Testis (tissue), 3 donors: ENCODE results near the gene FBXL15. TPM values are rescaled to one million over a fixed set of nuclear protein-coding genes. Genes with fewer than 3 reads are reported as not detected.
A peak's percentile ranks its signal among the peaks of the same experiment; 100 is the strongest.

Experiments
- DNase-seq: peaks from one replicate; pipeline ENCODE4 v3.0.0-alpha.2; 2019
- H3K27ac ChIP-seq, 2 donors: fragments of 200-600 bp; sonication (generic); one replicate each; pipeline ENCODE4 v1.5.1; 2019
- H3K27me3 ChIP-seq: fragments of 200-600 bp; sonication (generic); one replicate; pipeline ENCODE4 v1.5.1; 2019
- H3K36me3 ChIP-seq: fragments of 200-600 bp; sonication (generic); one replicate; pipeline ENCODE4 v1.5.1; 2017; ENCODE audit warnings: low read depth; ENCODE audit errors: missing control alignments
- H3K4me1 ChIP-seq: fragments of 200-600 bp; sonication (generic); one replicate; pipeline ENCODE4 v1.5.1; 2019
- H3K4me3 ChIP-seq, 2 donors: fragments of 200-600 bp; sonication (generic); one replicate each; pipeline ENCODE4 v1.5.1; 2017 to 2019
- H3K9me3 ChIP-seq: fragments of 200-600 bp; sonication (generic); one replicate; pipeline ENCODE4 v1.5.1; 2017
- POLR2A ChIP-seq: fragments of 450-650 bp; IDR thresholded peaks from one replicate; pipeline ENCODE4 v1.6.1; 2017; ENCODE audit warnings: antibody characterized with exemption, mild to moderate bottlenecking, moderate library complexity
- WGBS, 2 donors: methylation state at CpG; one replicate each; pipeline ENCODE4 v1.1.5; 2018; 5-methylcytosine and 5-hydroxymethylcytosine counted together
- intact Hi-C: fragments of 100-400 bp; cut with DNase I; formaldehyde crosslinking; loops from one replicate; pipeline ENCODE4 v1.15.1; 2023; ENCODE audit warnings: low total_unique reads
- polyA plus RNA-seq: library from polyadenylated mRNA; stranded (reverse); fragments of 350-450 nt; fragmentation: Illumina TruSeq; extraction: RNeasy Lipid Tissue Mini Kit (QIAGEN cat#74804); gene quantifications from one replicate; pipeline ENCODE4 v1.2.3, GENCODE V29; 2014; ENCODE audit warnings: low read depth, low replicate concordance; ENCODE audit not compliant: insufficient read depth
- total RNA-seq, 2 donors: library from RNA; depleted of rRNA; stranded (reverse); fragments of >200 nt; gene quantifications; one replicate each; pipeline ENCODE4 v1.2.3, GENCODE V29; 2016
- TF ChIP-seq, protein P1 (sequence below), 3 experiments: fragments of 450-650 bp in 2 of 3; fragments of 200-600 bp in 1 of 3; sonication (generic) in 1 of 3; IDR thresholded peaks; one replicate each; pipeline ENCODE4 v1.5.1; 2016 to 2019; ENCODE audit warnings: antibody characterized with exemption in 3 of 3, mild to moderate bottlenecking in 2 of 3, moderate library complexity in 1 of 3

Gene FBXL15
- total and polyA plus RNA-seq, 3 donors from 2014 or later: 9.2 to 32.2 (median 28.9) TPM

DNA sequence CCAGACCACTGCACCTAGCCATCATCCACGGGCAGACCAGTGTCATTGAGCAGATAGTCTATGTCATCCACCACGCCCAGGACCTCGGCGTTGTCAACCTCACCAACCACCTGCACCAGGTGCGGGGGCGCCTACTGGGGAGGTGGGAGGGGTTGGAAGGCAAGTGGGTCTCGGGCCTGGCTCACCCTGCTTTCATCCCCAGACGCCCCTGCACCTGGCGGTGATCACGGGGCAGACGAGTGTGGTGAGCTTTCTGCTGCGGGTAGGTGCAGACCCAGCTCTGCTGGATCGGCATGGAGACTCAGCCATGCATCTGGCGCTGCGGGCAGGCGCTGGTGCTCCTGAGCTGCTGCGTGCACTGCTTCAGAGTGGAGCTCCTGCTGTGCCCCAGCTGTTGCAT is 20.6 kb upstream of the FBXL15 start:
- peak overlapping the region in 1 of 2 donors; percentile 76 for H3K4me3 ChIP-seq
- WGBS, 2 donors: 76% methylated on average over 9 of the region's 17 CpGs; no CpG with 5 or more reads in 1 of the 2 donors
- no peaks in the 10 kb centered on the region for H3K9me3 ChIP-seq
- no peaks in the 10 kb centered on the region for H3K27me3 ChIP-seq
- H3K27ac ChIP-seq: no peak overlapping the region
- TF ChIP-seq, protein P1, sequence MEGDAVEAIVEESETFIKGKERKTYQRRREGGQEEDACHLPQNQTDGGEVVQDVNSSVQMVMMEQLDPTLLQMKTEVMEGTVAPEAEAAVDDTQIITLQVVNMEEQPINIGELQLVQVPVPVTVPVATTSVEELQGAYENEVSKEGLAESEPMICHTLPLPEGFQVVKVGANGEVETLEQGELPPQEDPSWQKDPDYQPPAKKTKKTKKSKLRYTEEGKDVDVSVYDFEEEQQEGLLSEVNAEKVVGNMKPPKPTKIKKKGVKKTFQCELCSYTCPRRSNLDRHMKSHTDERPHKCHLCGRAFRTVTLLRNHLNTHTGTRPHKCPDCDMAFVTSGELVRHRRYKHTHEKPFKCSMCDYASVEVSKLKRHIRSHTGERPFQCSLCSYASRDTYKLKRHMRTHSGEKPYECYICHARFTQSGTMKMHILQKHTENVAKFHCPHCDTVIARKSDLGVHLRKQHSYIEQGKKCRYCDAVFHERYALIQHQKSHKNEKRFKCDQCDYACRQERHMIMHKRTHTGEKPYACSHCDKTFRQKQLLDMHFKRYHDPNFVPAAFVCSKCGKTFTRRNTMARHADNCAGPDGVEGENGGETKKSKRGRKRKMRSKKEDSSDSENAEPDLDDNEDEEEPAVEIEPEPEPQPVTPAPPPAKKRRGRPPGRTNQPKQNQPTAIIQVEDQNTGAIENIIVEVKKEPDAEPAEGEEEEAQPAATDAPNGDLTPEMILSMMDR (IDR thresholded peaks at IDR 0.05): no peak
- TF ChIP-seq POLR2A: no peak
- peaks cover 18% of the 10 kb centered on the region for H3K4me1 ChIP-seq
- no peak for DNase-seq
- intact Hi-C loops: no loop called here
- no peaks in the 10 kb centered on the region for H3K36me3 ChIP-seq

DNA sequence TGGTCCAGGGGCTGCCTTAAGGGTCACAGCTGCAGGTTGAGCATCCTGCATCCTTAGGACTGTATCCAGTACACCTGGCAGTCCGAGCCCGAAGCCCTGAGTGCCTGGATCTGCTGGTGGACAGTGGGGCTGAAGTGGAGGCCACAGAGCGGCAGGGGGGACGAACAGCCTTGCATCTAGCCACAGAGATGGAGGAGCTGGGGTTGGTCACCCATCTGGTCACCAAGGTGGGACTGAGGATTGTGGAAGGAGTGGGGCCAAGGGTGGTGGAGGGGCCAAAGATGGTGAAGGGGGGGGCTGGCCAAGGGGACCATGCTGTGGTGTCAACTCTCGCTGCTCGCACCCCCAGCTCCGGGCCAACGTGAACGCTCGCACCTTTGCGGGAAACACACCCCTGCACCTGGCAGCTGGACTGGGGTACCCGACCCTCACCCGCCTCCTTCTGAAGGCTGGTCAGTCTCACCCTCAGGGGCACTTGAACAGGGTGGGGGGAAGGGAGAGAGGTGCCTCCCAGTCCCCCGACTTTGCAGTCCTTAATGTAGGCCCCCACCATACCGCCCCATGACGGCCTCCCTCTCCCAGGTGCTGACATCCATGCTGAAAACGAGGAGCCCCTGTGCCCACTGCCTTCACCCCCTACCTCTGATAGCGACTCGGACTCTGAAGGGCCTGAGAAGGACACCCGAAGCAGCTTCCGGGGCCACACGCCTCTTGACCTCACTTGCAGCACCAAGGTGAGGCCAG is 19.9 kb upstream of the FBXL15 start:
- H3K4me3 ChIP-seq: no peak overlapping the region
- TF ChIP-seq, protein P1 (IDR thresholded peaks at IDR 0.05): no peak
- TF ChIP-seq POLR2A: no peak
- no peaks in the 10 kb centered on the region for H3K27me3 ChIP-seq
- H3K36me3 ChIP-seq: no peaks in the 10 kb centered on the region
- no peak overlapping the region for H3K27ac ChIP-seq
- WGBS, 2 donors: 86 to 89% methylated on average over 19 to 22 of the region's 22 CpGs
- H3K9me3 ChIP-seq: no peaks in the 10 kb centered on the region
- no peak for DNase-seq
- H3K4me1 ChIP-seq: peaks cover 18% of the 10 kb centered on the region
- intact Hi-C loops: no loop called here

- intact Hi-C loops: no loop called here
- DNase-seq: no peak
- TF ChIP-seq, protein P1 (IDR thresholded peaks at IDR 0.05): no peak
- no peak for TF ChIP-seq POLR2A
- Histone ChIP-seq H3K36me3 (no peaks in the 10 kb centered on the region), H3K9me3 (no peaks in the 10 kb centered on the region), H3K27ac (no peak overlapping the region), H3K4me1 (peaks cover 14% of the 10 kb centered on the region), H3K4me3 (no peak overlapping the region), H3K27me3 (no peaks in the 10 kb centered on the region)
- WGBS, 2 donors: 92 to 94% methylated on average over 8 of the region's 8 CpGs
Observed at GRCh38 chr10:102401342-102401654, 19.3 kb upstream of the FBXL15 start.

DNA sequence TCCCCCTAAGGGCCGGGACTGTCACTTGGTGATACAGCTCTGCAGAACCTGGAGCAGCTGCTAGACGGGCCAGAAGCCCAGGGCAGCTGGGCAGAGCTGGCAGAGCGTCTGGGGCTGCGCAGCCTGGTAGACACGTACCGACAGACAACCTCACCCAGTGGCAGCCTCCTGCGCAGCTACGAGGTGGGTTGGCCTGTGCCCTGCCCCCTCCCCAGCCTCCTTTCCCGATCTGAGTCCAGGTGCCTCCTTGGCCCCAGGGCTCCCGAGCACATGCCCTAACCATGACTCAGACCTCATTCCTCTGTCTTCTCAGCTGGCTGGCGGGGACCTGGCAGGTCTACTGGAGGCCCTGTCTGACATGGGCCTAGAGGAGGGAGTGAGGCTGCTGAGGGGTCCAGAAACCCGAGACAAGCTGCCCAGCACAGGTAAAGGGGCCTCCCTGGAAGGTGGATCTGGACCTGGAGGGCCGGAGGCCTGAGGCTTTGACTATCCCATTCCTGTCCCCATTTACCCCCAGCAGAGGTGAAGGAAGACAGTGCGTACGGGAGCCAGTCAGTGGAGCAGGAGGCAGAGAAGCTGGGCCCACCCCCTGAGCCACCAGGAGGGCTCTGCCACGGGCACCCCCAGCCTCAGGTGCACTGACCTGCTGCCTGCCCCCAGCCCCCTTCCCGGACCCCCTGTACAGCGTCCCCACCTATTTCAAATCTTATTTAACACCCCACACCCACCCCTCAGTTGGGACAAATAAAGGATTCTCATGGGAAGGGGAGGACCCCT is 18.7 kb upstream of the FBXL15 start:
- Histone ChIP-seq H3K27ac (no peak overlapping the region), H3K4me3 (no peak overlapping the region), H3K36me3 (no peaks in the 10 kb centered on the region), H3K27me3 (no peaks in the 10 kb centered on the region), H3K9me3 (no peaks in the 10 kb centered on the region), H3K4me1 (peaks cover 8% of the 10 kb centered on the region)
- WGBS, 2 donors: 80 to 88% methylated on average over 14 to 18 of the region's 18 CpGs
- TF ChIP-seq, protein P1 (IDR thresholded peaks at IDR 0.05): no peak
- TF ChIP-seq POLR2A: no peak
- no peak for DNase-seq
- intact Hi-C loops: no loop called here
